CMK (cell line): ENCODE measurements around the gene RNF144A.

Source experiments
- DNase-seq: peaks from one replicate; pipeline ENCODE4 v3.0.0-alpha.2; 2010; ENCODE audit warnings: low read depth

The RNF144A gene

GRCh38 chr2:7045601-7046590 lies 128.7 kb downstream of the RNF144A start:
- DNase-seq = peak; percentile 59

DNA sequence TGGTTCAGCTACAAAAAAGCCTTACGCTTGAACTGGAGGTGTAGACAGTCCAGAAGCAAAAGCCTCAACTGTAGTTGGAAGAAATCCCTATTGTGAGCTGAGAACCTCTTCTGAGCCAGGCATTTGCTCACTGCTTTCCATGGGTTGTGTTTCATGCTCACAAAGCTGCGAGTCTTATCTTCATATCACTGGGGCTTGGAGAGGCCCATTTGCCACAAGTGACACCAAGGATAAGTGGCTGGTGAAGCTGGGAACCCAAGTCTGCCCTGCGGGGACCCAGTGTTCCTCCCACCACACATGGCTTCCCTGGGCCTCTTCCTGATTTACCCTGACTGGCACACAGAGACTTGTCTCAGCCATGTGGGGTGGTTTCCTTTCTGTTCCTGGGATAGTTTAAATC lies 130.4 kb downstream of the RNF144A start:
- DNase-seq = no peak

DNA sequence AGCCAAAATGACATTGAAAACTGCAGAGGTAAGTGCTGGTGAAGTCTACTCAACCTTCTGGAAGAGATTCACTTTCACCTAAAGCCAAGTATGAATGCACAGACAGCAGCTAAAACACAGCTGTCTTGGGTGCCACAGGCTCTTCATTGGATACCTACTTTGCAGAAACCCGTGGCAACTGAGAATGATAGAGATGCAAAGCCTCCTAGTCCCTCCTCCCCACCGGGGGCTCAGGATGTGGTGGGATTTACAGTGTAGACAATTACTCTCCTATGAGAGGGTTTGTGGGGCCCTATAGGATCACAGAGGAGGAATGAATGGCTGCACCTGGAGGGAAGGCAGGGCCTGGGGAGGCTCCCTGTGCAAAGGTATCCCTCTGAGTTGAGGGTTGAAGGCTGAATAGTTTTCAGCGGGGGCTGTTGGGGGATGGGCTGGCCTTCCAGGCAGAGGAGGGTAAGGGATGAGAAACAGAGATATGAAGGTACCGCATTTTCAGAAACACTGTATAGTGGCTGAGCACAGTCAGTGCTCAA lies 131.6 kb downstream of the RNF144A start:
- DNase-seq = no peak

GRCh38 chr2:7052404-7052803 lies 135.2 kb downstream of the RNF144A start:
- no peak for DNase-seq

DNA sequence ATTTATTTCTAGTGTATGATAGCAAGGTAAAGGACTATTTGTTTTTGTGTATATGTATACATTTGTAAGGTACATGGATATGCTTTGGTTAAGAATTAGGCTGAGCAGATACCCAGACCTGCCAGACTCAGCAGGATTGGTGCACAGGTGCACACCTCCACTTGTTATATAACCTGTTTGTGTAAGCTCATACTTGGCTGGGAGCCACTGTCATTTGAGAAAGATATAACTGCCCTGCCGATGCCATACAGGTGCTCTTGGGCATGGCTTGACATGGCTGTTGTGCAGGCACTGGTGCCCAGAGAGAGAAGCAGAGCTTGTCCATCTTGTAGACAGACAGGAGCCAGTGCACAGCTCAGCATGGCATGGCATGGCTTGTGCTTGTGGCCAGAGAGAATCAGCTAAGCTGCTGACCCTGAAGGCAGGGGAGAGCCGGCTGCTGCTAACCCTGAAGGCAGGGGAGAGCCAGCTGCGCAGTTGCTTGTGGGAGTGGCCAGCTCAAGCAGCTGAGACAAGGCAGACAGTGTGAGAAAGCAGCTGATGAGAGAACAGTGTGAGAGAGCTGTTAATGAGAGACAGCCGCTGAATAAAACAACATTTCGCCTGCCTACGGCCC lies 136.5 kb downstream of the RNF144A start:
- DNase-seq = no peak

DNA sequence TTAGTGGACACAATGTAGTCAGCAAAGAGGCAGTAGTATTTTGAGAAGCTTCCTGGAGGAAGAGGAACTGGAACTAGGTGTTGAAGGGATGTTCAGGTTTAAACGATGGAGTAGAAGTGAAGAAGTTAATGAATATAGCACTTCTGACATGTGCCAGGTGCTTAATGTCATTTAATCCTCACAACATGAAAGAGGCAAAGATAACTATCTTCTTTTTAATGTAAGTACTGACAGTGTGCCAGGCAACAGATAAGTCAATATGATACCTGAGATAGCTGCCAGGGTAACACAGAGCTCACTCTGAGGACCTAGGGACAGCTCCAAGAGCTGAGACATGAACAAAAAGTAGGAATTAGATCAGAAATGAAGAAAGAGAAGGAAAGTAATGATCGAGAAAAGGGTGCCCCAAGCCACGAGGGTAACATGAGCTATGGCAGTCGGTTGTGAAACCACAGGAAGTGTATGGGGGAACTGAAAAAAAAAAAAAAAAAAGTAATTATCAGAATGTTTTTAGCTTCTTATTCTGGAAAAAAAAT lies 140.7 kb downstream of the RNF144A start:
- DNase-seq = no peak

DNA sequence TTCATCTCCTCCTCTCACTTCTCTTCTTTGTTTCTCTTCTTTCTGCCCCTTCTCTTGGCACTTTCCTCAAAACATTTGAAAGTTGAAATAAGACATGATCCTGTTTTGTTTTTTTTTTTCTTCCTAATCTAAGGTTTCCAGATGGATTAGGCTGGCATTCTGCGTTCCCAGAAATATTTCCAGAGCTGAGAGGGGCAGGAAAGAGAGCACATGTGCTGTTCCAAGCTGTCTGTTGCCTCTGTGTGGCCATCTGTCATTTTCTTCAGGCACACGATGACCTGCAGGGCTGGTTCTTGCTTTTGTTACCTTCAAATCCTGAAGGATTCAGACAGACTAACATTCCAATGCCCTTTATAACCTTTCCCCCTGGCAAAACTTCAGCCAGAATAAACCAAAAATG lies 142.9 kb downstream of the RNF144A start:
- DNase-seq = no peak

- no peak for DNase-seq
Measured at GRCh38 chr2:7060631-7061449, 143.6 kb downstream of the RNF144A start.

DNA sequence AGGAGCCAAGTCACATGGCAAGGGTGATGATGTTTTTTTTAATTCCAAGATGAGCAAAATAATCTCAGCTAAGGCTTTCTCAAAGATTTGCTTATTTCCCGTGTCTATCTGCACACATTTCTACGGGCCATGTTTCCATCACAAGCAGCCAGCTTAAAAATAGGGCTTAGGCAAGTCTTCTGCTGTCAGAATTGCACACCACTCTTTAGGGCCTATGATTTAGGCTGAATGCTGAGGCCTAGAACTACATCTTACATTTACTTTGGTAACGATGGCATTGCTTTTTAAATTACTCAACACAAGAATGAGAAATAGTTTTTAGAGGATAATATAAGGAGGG lies 144.2 kb downstream of the RNF144A start:
- no peak for DNase-seq

GRCh38 chr2:7061921-7062320 lies 144.7 kb downstream of the RNF144A start:
- no peak for DNase-seq

DNA sequence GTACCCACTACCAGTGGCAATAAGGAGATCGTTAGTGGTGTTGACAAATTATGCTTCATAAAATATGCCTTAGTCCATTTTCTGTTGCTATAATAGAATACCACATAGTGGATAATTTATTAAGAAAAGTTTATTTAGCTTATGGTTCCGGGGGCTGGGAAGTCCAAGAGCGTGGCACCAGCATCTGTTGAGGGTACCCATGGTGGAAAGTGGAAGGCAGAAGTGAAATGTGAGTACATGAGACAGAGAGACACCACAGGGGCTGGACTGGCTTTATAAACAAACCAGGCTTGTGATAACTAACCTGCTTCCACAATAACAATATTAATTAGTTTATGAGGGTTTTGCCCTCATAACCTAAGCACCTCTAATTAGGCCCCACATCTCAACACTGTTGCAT lies 146.6 kb downstream of the RNF144A start:
- DNase-seq = no peak

- DNase-seq = no peak
Measured at GRCh38 chr2:7068457-7068856, 151.2 kb downstream of the RNF144A start.

- DNase-seq = no peak
Measured at GRCh38 chr2:7070483-7070882, 153.3 kb downstream of the RNF144A start.

- no peak for DNase-seq
Measured at GRCh38 chr2:7071154-7071553, 153.9 kb downstream of the RNF144A start.

DNA sequence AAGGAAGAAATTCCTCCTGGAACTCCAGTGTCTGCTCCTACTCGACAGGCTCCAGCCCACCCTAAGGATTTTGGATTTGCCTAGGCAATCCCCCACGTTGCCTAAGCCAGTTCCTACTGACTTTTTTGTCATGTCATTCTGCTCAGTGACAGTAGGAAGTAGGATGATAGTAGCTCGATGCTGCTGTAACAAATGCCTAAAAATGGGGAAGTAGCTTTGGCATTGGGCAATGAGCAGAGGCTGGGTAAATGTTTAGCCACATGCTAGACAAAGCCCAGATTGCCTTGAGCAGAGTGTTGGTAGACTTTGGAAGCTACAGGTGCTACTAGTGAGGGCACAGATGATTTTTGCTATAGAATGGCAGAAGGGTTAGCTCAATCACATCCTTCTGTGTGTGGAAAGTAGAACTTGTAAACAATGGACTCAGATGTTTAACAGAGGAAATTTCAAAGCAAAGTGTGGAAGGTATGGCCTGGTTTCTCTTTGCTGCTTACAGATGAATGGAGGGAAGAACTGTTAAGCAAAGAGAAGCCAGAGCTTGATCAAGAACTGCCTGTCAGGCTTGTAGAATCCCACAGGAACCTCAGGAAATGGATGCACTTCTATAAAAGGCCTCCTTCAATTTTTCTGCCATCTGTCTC lies 154.8 kb downstream of the RNF144A start:
- no peak for DNase-seq

DNA sequence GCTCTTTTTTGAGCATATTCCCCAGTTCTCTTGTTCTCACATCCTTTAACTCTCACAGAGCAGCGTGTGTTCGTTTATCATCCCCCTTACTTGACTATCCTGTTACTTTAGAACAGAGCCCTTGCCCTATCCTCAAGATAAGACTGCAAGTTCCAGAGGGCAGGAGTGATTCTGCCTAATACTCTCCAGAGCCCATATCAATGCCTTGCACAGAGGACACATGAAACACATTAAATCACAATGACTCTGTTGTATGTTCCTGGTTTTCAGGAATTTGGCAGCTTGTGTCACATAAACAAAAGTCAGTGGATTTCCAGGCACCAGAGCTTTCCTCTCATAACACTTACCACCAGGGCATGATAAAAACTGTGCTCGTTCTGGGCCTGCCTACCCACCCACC lies 156.7 kb downstream of the RNF144A start:
- DNase-seq = no peak

- DNase-seq = no peak
Measured at GRCh38 chr2:7075834-7076233, 158.6 kb downstream of the RNF144A start.

DNA sequence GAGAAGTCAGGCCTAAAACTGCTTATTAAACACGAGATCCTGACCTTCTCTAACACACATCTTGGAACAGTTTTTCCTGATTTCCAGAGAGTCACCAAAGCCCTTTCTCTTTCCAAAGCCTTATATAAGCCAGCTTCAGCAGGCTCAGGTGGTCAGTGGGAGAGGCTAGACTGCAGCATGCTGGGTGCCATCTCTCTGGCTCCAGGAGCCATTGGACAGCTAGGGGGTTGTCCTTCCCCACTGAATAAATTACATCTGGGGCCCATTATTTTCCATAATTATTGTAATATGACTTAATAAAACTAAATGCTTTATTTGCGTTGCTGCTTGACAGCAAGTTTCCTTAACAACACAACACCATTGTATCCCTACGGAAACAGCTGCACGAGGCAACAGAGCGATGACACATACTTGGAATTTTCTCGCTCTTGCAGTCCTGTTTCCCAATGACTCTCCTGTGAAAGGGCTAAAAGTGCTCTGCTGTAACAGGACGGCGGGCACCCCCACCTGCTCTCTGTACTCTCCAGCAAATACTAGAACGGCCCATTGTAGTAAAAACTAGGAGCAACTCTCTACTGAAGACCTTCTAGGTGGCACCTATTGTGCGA lies 160.6 kb downstream of the RNF144A start:
- DNase-seq = no peak

DNA sequence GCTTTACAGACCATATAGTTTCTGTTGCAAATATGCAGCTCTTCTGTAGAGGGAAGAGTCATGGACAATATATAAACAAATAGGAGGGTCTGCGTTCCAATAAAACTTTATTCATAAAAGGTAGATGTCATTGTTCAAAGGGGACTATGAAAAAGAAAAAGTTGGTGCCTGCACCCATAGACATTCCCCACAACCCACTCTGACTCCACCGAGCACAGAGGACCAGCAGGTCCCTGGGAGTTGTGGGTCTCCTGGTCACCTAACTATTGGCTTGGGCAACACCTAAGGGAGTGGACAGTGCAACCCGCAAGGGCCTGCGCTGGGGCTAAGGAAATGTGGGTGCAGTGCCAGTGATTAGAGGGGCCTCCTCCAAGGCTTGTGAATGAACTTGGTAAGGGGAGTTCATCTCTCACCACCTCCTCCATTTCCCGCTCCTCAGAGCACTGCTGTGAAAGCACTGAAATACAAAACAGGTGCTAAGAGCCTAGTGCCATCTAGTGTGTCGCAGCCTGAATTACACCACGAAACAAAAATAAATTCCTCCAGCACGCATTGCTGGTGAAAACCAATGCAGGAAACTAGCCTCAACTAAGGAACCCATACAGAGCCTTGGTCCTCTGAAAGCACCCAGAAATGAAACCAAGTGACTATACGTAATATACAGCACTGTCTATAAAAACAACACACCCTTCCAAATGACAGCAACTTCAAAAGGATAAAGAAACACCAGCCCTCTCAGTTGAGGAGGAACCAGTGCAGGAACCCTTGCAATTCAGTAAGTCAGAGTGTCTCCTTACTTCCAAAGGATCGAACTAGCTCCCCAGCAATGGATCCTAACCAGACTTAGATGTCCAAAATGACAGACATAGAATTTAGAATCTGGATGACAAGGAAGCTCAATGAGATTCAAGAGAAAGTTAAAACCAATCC lies 166.6 kb downstream of the RNF144A start:
- peak; percentile 35 for DNase-seq

DNA sequence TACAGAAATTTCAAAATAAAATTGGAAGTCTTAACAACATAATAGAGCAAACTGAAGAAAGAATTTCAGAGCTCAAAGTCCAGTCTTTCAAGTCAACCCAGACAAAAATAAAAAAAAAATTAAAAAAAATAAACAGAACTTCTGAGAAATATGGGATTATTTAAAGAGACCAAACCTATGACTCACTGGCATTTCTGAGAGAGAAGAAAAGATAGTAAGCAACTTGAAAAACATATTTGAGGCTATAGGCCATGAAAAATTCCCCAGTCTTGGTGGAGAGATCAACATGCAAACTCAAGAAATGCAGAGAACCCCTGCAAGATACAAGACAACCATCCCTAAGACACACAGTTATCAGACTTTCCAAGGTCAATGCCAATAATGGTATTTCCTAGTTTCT lies 167.4 kb downstream of the RNF144A start:
- no peak for DNase-seq
